Hepatocyte (in vitro differentiated cells): ENCODE results near the gene APBA1.

Experiments used
- EZH2 ChIP-seq: fragments of 200-600 bp; sonication (generic); IDR thresholded peaks from 2 replicates; pipeline ENCODE4 v1.6.1; 2016; ENCODE audit warnings: antibody characterized with exemption, mild to moderate bottlenecking, borderline replicate concordance
- EZH2phosphoT487 ChIP-seq: fragments of 200-600 bp; sonication (generic); IDR thresholded peaks from one replicate; pipeline ENCODE4 v1.6.1; 2018; ENCODE audit warnings: antibody characterized with exemption, mild to moderate bottlenecking, low read depth, moderate library complexity; ENCODE audit not compliant: unreplicated experiment, severe bottlenecking
- TF ChIP-seq, protein P1 (sequence below): fragments of 200-600 bp; sonication (generic); IDR thresholded peaks from 2 replicates; pipeline ENCODE4 v1.5.1; 2016; ENCODE audit warnings: antibody characterized with exemption, mild to moderate bottlenecking; ENCODE audit not compliant: poor library complexity

DNA sequence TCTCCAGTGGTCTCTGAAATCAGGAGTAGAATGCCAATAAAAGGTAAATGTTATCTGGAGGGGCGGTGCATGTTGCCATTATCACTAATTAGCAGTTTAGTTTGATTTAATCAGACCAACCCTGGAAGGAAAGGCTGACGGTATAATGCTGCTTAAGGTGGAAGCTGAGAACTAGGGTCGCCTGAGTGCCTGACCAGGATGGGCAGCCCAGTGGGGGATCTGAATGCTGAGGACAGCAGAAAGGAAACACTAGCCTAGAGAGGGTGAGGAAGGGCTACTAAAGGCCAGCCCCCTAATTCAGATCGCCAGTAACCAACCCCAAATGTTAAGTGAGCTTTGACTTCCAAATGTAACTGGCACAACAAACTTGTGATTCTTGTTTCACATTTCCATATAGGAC lies 172.2 kb downstream of the APBA1 start:
- TF ChIP-seq EZH2 (no peak), EZH2phosphoT487 (no peak)
- TF ChIP-seq, protein P1, sequence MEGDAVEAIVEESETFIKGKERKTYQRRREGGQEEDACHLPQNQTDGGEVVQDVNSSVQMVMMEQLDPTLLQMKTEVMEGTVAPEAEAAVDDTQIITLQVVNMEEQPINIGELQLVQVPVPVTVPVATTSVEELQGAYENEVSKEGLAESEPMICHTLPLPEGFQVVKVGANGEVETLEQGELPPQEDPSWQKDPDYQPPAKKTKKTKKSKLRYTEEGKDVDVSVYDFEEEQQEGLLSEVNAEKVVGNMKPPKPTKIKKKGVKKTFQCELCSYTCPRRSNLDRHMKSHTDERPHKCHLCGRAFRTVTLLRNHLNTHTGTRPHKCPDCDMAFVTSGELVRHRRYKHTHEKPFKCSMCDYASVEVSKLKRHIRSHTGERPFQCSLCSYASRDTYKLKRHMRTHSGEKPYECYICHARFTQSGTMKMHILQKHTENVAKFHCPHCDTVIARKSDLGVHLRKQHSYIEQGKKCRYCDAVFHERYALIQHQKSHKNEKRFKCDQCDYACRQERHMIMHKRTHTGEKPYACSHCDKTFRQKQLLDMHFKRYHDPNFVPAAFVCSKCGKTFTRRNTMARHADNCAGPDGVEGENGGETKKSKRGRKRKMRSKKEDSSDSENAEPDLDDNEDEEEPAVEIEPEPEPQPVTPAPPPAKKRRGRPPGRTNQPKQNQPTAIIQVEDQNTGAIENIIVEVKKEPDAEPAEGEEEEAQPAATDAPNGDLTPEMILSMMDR: no peak
